Activated CD8-positive, alpha-beta memory T cell treated with anti-CD3 and anti-CD28 coated beads, Interleukin-2, amount 50 U/mL, for 1 hour (primary cell): Measurements from ENCODE around the gene NR5A1.

Source experiments
- DNase-seq: peaks from one replicate; pipeline ENCODE4 v3.0.0-alpha.2; 2020; ENCODE audit errors: extremely low read depth

Gene NR5A1

GRCh38 chr9:124480621-124480981, 26.6 kb downstream of the NR5A1 start:
- DNase-seq, result no peak

DNA sequence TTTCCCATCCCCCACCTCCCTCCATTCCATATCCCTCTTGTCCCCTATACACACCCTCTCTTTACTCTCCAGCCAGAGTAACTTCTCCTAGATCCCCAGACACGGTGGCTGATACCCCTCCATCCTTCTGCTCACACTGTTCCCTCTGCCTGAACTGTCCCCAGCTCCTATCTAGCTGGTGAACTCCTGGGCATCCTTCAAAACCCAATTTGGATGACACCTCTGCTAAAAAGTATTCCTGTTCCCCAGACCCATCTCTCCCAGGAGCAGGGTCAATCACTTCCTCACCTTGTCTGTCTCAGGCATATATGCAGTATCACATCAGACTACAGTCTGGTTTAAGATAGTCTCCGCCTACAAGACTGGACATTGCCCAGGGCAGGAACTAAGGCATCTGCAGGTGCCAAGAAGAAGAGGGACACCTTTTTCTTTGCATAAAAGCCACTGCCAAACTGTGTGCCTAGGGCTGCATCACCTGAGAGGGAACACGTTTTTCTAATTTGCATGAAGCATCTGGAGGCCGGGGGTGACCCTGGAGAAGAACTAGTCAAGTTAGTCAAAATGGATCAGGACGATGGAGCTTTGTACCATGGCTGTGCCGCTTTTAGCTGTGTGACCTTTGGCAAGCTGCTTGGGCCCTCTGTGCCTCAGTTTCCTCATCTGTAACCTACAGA, 27.1 kb downstream of the NR5A1 start:
- no peak for DNase-seq

- DNase-seq, result no peak
These were observed 27.8 kb downstream of the NR5A1 start for GRCh38 chr9:124479371-124479770.

GRCh38 chr9:124478354-124478753, 28.8 kb downstream of the NR5A1 start:
- DNase-seq, result no peak

GRCh38 chr9:124477648-124478285, 29.4 kb downstream of the NR5A1 start:
- no peak for DNase-seq

DNA sequence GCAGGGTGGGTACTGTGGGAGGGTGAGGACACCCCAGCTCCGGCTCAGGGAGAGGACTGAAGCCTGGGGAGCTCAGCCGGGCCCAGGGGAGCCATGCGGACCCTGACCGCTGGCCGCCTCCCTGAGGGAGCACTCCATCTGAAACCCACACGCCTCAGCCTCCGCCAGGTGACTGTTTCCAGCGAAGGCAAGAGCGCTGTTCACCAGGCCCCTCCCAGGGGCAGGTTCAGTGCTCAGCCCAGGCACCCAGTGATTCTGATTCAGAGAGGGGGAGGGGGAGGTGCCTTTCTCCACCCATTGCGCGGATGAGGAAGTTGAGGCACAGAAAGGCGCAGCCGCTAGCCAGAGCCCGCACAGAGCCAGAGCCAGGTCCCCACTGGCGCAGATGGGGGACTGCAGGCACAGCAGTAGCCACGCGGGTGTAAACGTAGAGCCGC, 30.0 kb downstream of the NR5A1 start:
- no peak for DNase-seq

GRCh38 chr9:124475868-124476690, 31.1 kb downstream of the NR5A1 start:
- DNase-seq, result no peak

- no peak for DNase-seq
These were observed 31.9 kb downstream of the NR5A1 start for GRCh38 chr9:124475158-124475867.

DNA sequence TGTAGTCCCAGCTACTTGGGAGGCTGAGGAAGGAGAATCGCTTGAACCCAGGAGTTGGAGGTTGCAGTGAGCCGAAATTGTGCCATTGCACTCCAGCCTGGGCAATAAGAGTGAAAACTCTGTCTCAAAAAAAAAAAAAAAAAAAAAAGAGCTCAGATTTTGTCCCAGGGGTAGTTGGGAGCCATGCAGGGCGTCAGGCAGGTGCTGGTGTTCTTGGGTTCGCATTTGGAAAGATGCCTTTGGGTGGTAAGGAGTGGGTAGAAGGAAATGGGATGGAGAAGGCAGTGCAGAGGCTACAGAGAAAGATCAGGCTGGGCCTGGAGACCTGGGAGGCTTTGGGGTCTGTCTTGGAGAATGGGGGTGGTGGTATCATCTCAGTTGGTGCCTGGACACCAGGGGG, 33.0 kb downstream of the NR5A1 start:
- no peak for DNase-seq

DNA sequence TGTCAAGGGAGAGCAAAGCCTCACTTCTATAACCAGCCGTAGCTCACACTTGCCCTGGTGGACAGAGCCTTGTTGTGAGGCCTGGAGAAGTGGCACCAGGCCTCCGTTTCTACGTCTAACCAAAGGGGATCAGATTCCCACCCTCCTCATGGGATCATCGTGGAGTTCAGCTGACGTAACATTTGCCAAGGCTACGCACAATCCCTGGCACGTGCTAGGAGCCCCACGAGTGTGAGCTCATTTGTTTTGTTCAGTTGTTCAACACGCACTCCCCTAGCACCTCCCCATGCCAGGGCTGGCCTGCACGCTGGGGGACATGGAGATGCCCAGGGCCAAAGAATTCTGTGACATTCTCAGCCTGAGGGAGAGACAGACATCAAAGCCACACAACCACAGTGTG, 33.9 kb downstream of the NR5A1 start:
- DNase-seq, result no peak

GRCh38 chr9:124472770-124473169, 34.4 kb downstream of the NR5A1 start:
- DNase-seq, result no peak

DNA sequence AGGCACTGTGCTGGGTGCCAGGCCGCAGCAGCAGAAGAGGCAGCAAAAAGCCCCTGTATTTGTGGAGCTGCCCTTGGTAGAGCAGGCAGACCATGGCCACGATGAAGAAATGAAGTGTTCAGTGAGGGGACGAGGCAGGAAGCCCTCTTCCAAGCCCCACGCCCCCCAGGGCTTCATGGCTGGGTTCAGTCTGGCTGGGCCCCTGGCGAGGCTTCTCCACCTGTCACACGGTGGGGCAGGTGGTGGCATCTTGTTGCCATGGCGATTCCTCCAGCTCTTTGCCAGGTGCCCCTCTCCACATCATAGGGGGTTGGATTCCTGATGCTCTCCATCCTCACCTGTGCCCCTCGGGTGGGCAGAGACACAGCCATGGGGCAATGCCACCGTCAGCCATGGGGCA, 35.4 kb downstream of the NR5A1 start:
- no peak for DNase-seq

- no peak for DNase-seq
These were observed 36.5 kb downstream of the NR5A1 start for GRCh38 chr9:124470726-124471125.

DNA sequence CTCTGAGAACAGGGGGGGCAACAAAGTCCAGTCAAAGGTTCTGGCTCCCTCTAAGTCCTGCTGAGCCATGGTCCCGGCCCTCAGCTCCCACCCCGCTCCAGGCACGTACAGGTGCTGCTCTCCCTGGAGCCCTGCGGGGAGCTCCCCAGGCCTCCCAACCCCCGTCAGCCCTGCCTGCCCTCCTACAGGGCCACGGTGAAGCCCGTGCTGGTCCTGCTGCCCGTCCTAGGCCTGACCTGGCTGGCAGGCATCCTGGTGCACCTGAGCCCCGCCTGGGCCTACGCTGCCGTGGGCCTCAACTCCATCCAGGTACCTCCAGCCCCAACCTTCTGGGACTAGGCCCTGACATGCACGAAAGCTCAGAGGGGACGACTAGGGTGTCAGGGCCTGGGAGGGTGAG, 36.9 kb downstream of the NR5A1 start:
- no peak for DNase-seq

GRCh38 chr9:124469011-124469832, 38.0 kb downstream of the NR5A1 start:
- no peak for DNase-seq

DNA sequence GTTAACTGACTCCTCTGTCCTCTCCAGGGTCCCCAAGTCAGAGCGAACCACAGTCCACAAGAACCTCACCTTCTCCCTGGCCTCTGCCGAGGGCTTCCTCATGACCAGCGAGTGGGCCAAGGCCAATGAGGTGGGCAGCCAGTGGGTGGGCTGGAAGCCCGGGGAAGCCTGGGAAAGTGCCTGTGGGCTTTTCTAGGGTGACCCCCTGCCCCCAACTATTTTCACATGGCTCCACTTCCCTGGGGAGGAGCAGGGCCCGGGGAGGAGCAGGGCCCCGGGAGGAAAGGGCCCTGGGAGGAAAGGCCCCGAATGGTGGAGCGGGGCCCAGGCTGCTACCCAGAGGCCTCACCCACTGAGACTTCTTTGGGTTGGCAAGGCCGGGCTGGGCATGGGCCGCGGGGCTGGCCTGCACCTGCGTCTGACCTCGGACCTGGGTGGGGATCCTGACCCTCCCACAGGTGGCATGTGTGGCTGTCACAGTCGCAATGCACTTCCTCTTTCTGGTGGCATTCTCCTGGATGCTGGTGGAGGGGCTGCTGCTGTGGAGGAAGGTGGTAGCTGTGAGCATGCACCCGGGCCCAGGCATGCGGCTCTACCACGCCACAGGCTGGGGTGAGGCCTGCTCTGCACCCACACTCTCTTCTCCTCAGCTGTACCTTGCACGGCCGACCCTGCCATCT, 39.0 kb downstream of the NR5A1 start:
- DNase-seq, result no peak

DNA sequence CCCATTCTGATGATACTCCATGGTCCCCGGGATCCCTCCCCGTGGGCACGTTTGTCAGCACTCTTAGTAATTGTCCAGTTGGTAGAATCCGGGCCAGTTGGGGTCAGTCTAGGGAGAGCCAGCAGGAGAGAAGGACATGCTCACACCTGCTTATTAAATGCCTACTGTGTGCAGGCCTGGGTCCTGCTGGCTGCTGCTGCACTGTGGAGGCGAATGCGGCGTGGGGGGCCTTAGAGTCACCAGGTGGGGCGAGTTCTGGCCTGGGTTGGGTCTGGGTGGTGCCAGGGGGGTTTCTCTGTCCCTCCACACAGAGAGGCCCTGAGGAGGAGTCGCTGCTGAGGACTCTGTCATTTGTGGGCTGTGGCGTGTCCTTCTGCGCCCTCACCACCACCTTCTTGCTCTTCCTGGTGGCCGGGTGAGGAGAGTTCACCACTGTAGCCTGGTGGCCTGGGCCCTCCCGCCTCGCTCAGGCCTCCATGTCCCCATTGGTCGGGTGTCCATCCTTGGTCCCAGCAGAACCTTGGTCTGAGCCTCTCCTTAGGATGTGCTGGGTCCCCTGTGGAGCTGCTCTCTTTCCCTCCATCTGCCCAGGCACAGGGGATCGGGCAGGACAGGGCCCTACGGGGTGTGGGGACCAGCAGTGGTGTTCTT, 39.7 kb downstream of the NR5A1 start:
- DNase-seq, result no peak

GRCh38 chr9:124465736-124466135, 41.5 kb downstream of the NR5A1 start:
- no peak for DNase-seq

GRCh38 chr9:124462739-124463138, 44.5 kb downstream of the NR5A1 start:
- DNase-seq, result no peak

- DNase-seq, result no peak
These were observed 48.8 kb downstream of the NR5A1 start for GRCh38 chr9:124458441-124458840.
